ENCODE data around the gene ATXN7. TPM values are rescaled to one million over a fixed set of nuclear protein-coding genes. Genes with fewer than 3 reads are reported as not detected.

Gene ATXN7
- total RNA-seq, 4 donors from 2014 or later, result 44.8 to 113 (median 51.0) TPM

DNA sequence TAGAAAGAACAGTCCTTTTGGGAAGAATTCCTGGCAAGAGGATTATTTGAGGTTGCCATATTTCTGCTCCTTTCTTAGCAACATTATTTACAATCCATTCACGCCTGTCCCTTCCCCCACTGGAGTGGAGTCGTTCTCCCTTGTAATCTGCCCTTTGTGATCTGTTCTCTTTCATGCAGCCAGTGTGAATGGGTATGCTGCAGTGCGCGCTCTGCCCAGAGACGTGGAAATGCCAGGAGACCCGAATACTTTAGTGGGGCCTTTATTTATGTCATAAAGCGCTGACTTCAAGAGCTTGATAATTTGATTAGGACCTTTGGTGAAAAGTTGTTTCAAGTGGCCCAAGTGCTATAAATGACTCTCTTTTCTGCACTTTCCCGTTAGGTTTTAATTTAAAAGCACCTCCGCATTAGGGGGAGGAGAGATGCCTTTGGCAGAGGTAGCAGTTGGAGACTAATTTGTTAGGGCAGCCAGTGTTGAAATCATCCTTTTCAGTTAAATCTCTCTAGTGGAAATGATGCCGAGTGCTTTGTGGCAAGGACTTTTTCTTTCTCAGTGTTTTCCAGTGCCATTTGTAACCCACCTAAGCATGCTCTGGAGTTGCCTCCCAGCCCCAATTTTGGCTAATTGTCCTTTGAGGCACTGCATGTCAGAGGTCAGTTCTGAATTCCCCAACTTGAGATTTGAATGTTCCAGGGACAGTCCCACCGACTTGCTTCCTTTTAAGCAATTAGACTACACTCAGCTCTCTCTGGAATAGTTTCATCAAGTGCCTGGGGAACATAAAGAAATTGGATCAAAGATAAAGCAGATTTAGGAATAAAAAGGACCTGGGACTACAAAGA, 107.2 kb downstream of the ATXN7 start:
- 30 to 48% methylated on average over 3 to 11 of the region's 11 CpGs for WGBS, 2 donors (ENCODE audit: low coverage in 1 of 2)
- no peak for DNase-seq
- in situ Hi-C loops (cut with MboI; ENCODE audit: low pct_ligation_motif_present in 1 of 4, low pct_unique_long_range_greater_than_20kb in 1 of 4, low sequenced_read_pairs in 3 of 4) (no loop called here), intact Hi-C loops (cut with DNase I; ENCODE audit: low total_unique reads) (no loop called here)
- no peak overlapping the region for H3K4me3 ChIP-seq
- H3K27ac ChIP-seq, result peak overlapping the region; percentile 82 to 92 (median 92)
- H3K36me3 ChIP-seq, result no peaks in the 10 kb centered on the region
- peaks cover 51 to 79% (median 69%) of the 10 kb centered on the region in 4 donors for H3K4me1 ChIP-seq
- TF ChIP-seq POLR2A (IDR thresholded peaks at IDR 0.05) (no peak), POLR2AphosphoS5 (IDR thresholded peaks at IDR 0.05) (peak in 1 of 3 donors; percentile 39)
- TF ChIP-seq, protein P1, sequence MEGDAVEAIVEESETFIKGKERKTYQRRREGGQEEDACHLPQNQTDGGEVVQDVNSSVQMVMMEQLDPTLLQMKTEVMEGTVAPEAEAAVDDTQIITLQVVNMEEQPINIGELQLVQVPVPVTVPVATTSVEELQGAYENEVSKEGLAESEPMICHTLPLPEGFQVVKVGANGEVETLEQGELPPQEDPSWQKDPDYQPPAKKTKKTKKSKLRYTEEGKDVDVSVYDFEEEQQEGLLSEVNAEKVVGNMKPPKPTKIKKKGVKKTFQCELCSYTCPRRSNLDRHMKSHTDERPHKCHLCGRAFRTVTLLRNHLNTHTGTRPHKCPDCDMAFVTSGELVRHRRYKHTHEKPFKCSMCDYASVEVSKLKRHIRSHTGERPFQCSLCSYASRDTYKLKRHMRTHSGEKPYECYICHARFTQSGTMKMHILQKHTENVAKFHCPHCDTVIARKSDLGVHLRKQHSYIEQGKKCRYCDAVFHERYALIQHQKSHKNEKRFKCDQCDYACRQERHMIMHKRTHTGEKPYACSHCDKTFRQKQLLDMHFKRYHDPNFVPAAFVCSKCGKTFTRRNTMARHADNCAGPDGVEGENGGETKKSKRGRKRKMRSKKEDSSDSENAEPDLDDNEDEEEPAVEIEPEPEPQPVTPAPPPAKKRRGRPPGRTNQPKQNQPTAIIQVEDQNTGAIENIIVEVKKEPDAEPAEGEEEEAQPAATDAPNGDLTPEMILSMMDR (IDR thresholded peaks at IDR 0.05), result no peak
- no peaks in the 10 kb centered on the region for H3K9me3 ChIP-seq
- no peaks in the 10 kb centered on the region for H3K27me3 ChIP-seq

DNA sequence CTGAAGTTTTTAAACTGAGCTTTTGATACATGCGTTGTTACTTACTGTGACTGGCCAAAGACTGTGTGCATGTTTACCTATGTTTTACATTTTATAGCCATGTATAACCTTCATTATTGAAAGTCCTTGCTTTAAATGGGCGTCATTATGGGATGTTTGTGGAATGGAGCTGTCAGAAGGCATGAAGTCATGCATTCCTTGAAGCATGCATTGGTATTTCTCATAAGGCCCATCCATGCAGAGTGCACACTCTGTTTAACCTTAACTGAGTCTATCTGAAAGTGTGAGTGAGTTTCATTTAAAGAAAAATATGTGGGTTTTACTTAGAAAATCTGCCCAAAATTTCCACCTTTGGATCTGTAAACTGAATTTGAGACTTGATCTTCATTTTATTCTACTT, 108.5 kb downstream of the ATXN7 start:
- Histone ChIP-seq H3K36me3 (no peaks in the 10 kb centered on the region), H3K9me3 (no peaks in the 10 kb centered on the region), H3K27ac (peak overlapping the region; percentile 82 to 92 (median 92)), H3K4me1 (peaks cover 44 to 78% (median 65%) of the 10 kb centered on the region in 4 donors), H3K4me3 (no peak overlapping the region), H3K27me3 (no peaks in the 10 kb centered on the region)
- in situ Hi-C loops (cut with MboI; ENCODE audit: low pct_ligation_motif_present in 1 of 4, low pct_unique_long_range_greater_than_20kb in 1 of 4, low sequenced_read_pairs in 3 of 4), result no loop called here
- intact Hi-C loops (cut with DNase I; ENCODE audit: low total_unique reads), result no loop called here
- no peak for DNase-seq
- TF ChIP-seq POLR2A (IDR thresholded peaks at IDR 0.05) (no peak), POLR2AphosphoS5 (IDR thresholded peaks at IDR 0.05) (no peak), EP300 (IDR thresholded peaks at IDR 0.05; ENCODE audit: low read depth) (no peak)
- TF ChIP-seq, protein P1 (IDR thresholded peaks at IDR 0.05), result no peak
- 31 to 46% methylated on average over 2 of the region's 2 CpGs for WGBS, 2 donors (ENCODE audit: low coverage in 1 of 2)

DNA sequence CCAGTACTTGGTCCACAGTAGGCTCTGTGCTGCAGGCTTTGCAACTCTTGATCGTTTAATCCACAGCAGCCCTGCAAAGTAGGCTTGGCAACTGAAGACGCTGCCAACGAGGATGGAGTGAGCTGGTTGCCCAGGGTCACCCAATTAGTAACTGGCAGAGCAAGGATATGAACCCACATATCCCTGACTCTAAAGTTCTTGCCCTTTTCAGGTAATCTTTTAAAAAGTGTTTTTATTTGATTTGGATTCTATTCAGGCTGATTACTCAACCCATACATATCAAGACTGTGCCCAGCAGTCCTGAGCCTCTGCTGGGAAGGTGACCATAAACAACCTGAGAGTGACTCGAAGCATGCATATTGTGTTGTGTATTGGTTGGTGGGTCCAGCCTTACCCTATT, 109.3 kb downstream of the ATXN7 start:
- Histone ChIP-seq H3K27ac (peak overlapping the region in 3 of 4 donors; percentile 91 to 92 (median 92)), H3K9me3 (no peaks in the 10 kb centered on the region), H3K4me1 (peaks cover 37 to 74% (median 60%) of the 10 kb centered on the region in 4 donors), H3K27me3 (no peaks in the 10 kb centered on the region), H3K36me3 (no peaks in the 10 kb centered on the region), H3K4me3 (no peak overlapping the region)
- TF ChIP-seq POLR2AphosphoS5 (IDR thresholded peaks at IDR 0.05) (no peak), EP300 (IDR thresholded peaks at IDR 0.05; ENCODE audit: low read depth) (no peak), POLR2A (IDR thresholded peaks at IDR 0.05) (no peak)
- TF ChIP-seq, protein P1 (IDR thresholded peaks at IDR 0.05), result no peak
- no peak for DNase-seq
- intact Hi-C loops (cut with DNase I; ENCODE audit: low total_unique reads) (no loop called here), in situ Hi-C loops (cut with MboI; ENCODE audit: low pct_ligation_motif_present in 1 of 4, low pct_unique_long_range_greater_than_20kb in 1 of 4, low sequenced_read_pairs in 3 of 4) (no loop called here)
- WGBS, 2 donors (ENCODE audit: low coverage in 1 of 2), result 17 to 72% methylated on average over 1 to 4 of the region's 4 CpGs

DNA sequence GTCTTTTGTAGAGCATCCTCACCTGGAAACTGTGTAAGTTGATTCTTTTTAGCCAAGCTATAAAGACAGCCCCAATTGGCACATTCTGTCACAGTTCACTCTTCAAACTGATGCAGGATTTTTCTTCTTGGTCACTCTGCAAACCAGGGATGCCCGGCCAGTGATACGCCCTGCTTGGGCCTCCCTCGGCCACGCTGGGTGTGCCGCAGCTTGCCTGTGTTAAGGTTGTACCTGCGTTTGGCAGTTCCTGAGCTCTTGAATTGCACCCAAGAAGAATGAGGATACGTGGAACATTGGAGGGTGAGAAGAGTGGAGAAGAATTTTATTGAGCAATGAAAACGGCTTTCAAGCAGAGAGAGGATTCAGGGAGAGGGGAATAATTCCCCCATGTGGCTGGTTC, 109.7 kb downstream of the ATXN7 start:
- no peak overlapping the region for H3K27ac ChIP-seq
- TF ChIP-seq EP300 (IDR thresholded peaks at IDR 0.05; ENCODE audit: low read depth) (no peak), POLR2A (IDR thresholded peaks at IDR 0.05) (no peak)
- TF ChIP-seq, protein P1 (IDR thresholded peaks at IDR 0.05), result no peak
- peaks cover 36 to 70% (median 59%) of the 10 kb centered on the region in 4 donors for H3K4me1 ChIP-seq
- no peak overlapping the region for H3K4me3 ChIP-seq
- 90 to 93% methylated on average over 1 to 8 of the region's 8 CpGs for WGBS, 2 donors (ENCODE audit: low coverage in 1 of 2)
- intact Hi-C loops (cut with DNase I; ENCODE audit: low total_unique reads), result no loop called here
- no peaks in the 10 kb centered on the region for H3K36me3 ChIP-seq
- DNase-seq, result no peak
- no peaks in the 10 kb centered on the region for H3K27me3 ChIP-seq
- H3K9me3 ChIP-seq, result no peaks in the 10 kb centered on the region
- in situ Hi-C loops (cut with MboI; ENCODE audit: low pct_ligation_motif_present in 1 of 4, low pct_unique_long_range_greater_than_20kb in 1 of 4, low sequenced_read_pairs in 3 of 4), result no loop called here
